ENCODE measurements around the gene TBC1D3E.
"Not testable (repeated sequence)": the region's sequence is repeated elsewhere in the genome, so short reads cannot be mapped to it uniquely, and the experiment has no call there.

Gene TBC1D3E

GRCh38 chr17:38127651-38128050, at the start of gene TBC1D3E:
Gene TBC1D3E (plus strand): TSS chr17:38127951. CDS start chr17:38129496, 1,545 bp downstream.
- H3K4me3 ChIP-seq (ENCODE audit: low read length); DNase-seq (ENCODE audit: low read depth): not testable (repeated sequence)

- not testable (repeated sequence) for H3K4me3 ChIP-seq (ENCODE audit: low read length); DNase-seq (ENCODE audit: low read depth)
These were observed 40.4 kb upstream of the TBC1D3E start for GRCh38 chr17:38087344-38087743.

GRCh38 chr17:38088120-38088519, 39.6 kb upstream of the TBC1D3E start:
- DNase-seq (ENCODE audit: low read depth) = not testable (repeated sequence)

GRCh38 chr17:38094059-38094694, 33.6 kb upstream of the TBC1D3E start:
- H3K4me3 ChIP-seq (ENCODE audit: low read length) = not testable (repeated sequence)

More at GRCh38 chr17:38088120-38088519, 39.6 kb upstream of the TBC1D3E start:
- H3K4me3 ChIP-seq (ENCODE audit: low read length) = not testable (repeated sequence)

GRCh38 chr17:38099262-38099661, 28.5 kb upstream of the TBC1D3E start:
- not testable (repeated sequence) for DNase-seq (ENCODE audit: low read depth); H3K4me3 ChIP-seq (ENCODE audit: low read length)

More at GRCh38 chr17:38094059-38094694, 33.6 kb upstream of the TBC1D3E start:
- DNase-seq (ENCODE audit: low read depth) = not testable (repeated sequence)

GRCh38 chr17:38119829-38120228, 7.9 kb upstream of the TBC1D3E start:
- DNase-seq (ENCODE audit: low read depth); H3K4me3 ChIP-seq (ENCODE audit: low read length): not testable (repeated sequence)

GRCh38 chr17:38134860-38135259, 7.1 kb downstream of the TBC1D3E start:
- not testable (repeated sequence) for H3K4me3 ChIP-seq (ENCODE audit: low read length); DNase-seq (ENCODE audit: low read depth)

All from epithelial cell of esophagus (primary cell).